Right ventricle myocardium superior (tissue), 1 donor: ENCODE measurements around the gene POLR3H. TPM values are rescaled to one million over a fixed set of nuclear protein-coding genes. Genes with fewer than 3 reads are reported as not detected.
A peak's percentile ranks its signal among the peaks of the same experiment; 100 is the strongest.
"Not testable (repeated sequence)": the region's sequence is repeated elsewhere in the genome, so short reads cannot be mapped to it uniquely, and the experiment has no call there.

Source experiments
- ATAC-seq: fragments of 200-7000 bp; cut with Tn5 transposase; one replicate; pipeline ENCODE4 v1.9.1; 2020; ENCODE audit warnings: mild to moderate bottlenecking; ENCODE audit not compliant: poor library complexity
- DNase-seq: peaks from one replicate; pipeline ENCODE4 v3.0.0-alpha.2; 2020
- intact Hi-C: fragments of 100-400 bp; cut with DNase I; formaldehyde crosslinking; loops from one replicate; pipeline ENCODE4 v1.11.2; 2022
- long read RNA-seq: library from polyadenylated mRNA; unstranded; transcript quantifications from one replicate; pipeline ENCODE4 v2.0.0, GENCODE V29; 2021
- total RNA-seq: library from RNA; stranded (reverse); fragmentation: NEBNext Ultra II Directional; extraction: Animal tissue kit (Norgen Biotek cat#: 25700); gene quantifications from one replicate; pipeline ENCODE4 v1.2.1, GENCODE V29; 2021
- donor health status: DM: no; HTN: yes; CAD: no; lungs with severe emphysema.

POLR3H gene
- total RNA-seq = 18.3 TPM
- long read RNA-seq, full-length matches to known transcripts = 39 of 46 reads
- long read RNA-seq, partial matches to known transcripts = 0 of 46 reads
- long read RNA-seq, other reads (novel, unspliced or antisense) = 7 of 46 reads

GRCh38 chr22:41543854-41544670 is at the start of gene POLR3H:
POLR3H (minus strand) TSS chr22:41544470; CDS start chr22:41544101, 369 bp downstream.
- peak; percentile 100 for DNase-seq
- ATAC-seq = peak; percentile 99
- intact Hi-C loops = no loop called here

DNA sequence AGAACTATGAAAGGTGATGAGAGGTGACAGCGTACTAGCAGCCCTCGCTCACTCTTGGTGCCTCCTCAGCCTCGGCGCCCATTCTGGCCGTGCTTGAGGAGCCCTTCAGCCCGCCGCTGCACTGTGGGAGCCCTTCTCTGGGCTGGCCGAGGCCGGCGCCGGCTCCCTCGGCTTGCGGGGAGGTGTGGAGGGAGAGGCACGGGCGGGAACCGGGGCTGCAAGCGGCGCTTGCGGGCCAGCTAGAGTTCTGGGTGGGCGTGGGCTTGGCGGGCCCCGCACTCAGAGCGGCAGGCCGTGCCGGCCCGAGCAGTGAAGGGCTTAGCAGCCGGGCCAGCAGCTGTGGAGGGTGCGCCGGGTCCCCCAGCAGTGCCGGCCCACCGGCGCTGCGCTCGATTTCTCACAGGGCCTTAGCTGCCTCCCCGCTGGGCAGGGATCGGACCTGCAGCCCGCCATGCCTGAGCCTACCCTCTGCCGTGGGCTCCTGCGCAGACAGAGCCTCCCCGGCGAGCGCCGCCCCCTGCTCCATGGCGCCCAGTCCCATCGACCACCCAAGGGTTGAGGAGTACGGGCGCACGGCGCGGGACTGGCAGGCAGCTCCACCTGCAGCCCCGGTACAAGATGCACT is 49.2 kb upstream of the POLR3H start:
- intact Hi-C loops, ATAC-seq: not testable (repeated sequence)
- DNase-seq = peak; percentile 41

GRCh38 chr22:41589391-41590241 is 45.3 kb upstream of the POLR3H start, which contains the start of gene PMM1:
PMM1 (minus strand) TSS chr22:41589840; CDS start chr22:41589805, 35 bp downstream.
- intact Hi-C loops = no loop called here

GRCh38 chr22:41587347-41587723 is 43.1 kb upstream of the POLR3H start:
- no peak for ATAC-seq
- DNase-seq = no peak
- intact Hi-C loops = no loop called here

More at GRCh38 chr22:41589391-41590241, 45.3 kb upstream of the POLR3H start, which contains the start of gene PMM1:
- peak; percentile 100 for DNase-seq
- ATAC-seq = peak; percentile 98

GRCh38 chr22:41585898-41586297 is 41.6 kb upstream of the POLR3H start:
- ATAC-seq = no peak
- intact Hi-C loops = no loop called here
- no peak for DNase-seq

DNA sequence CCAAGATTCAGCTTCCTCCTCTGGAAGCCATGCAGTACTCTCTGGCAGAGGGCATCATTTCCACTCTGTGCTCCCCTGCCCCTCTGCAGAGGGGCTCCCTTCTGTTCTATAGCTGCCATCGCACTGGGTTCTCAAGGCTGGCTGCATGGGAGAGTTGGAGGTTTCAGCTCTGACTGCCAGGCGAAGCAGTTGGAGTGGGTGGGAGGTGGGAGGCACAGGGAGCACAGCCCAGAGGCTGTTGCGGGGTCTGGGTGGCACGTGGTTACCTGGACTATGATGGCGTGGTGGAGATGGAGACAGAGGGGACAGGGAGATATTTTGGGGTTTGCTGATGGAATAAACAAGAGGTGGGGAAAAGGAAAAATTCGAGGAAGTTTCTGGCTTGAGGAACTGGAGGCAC is 40.6 kb upstream of the POLR3H start:
- DNase-seq = no peak
- intact Hi-C loops = no loop called here

GRCh38 chr22:41582694-41583093 is 38.4 kb upstream of the POLR3H start:
- no peak for DNase-seq
- intact Hi-C loops = no loop called here
- ATAC-seq = peak; percentile 22

More for the DNA sequence above, 40.6 kb upstream of the POLR3H start:
- no peak for ATAC-seq

DNA sequence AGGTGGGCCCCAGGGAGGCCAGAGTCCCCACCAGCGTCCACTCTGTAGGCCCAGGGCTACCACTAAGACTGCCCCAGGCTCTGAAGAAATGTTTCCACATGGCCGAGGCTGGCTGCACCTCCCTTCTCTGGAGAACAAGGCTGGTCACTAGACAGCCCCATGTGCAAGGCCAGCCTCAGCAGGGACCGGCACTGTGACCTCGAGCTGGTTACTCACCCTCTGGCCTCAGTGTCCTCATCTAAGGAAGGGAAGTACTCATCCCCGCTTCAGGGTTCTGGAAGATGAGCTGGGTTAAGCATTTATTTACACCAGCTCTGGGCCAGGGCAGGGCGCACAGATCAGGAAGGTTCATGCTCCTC is 35.7 kb upstream of the POLR3H start:
- ATAC-seq (no peak), DNase-seq (no peak)
- intact Hi-C loops = no loop called here

DNA sequence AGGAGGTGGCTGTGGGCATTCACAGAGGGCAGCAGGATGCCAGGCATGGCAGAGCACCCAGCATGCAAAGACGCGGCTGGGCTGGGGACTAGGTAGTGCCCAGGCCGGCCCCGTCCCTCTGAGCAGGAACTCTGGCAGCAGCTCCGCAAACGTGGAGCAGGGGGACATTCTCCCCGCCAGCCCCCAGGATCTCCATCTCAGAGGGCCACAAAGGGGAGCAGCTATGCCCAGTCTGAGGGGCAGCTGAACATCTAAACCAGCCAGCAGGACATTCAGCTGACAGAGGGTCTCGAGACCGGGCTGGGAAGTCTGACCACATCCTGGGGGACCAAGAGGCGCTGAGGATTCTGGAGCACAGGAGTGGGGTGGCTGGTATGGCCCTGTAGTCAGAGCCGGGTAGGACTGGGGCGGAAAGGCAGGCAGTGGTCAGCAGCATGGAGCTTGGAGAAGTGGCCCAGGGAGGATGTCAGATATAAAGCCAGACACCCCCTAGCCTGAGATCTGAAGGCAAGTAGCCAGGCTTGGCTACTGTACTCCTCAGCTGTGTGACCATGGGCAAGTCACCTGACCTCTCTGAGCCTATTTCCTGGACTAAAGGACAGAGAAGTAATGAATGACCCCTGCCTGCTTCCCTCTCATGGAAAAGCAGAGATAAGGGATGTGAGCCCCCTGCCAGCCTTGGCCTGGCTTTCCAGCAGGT is 35.2 kb upstream of the POLR3H start:
- no peak for DNase-seq
- no peak for ATAC-seq
- intact Hi-C loops = no loop called here

DNA sequence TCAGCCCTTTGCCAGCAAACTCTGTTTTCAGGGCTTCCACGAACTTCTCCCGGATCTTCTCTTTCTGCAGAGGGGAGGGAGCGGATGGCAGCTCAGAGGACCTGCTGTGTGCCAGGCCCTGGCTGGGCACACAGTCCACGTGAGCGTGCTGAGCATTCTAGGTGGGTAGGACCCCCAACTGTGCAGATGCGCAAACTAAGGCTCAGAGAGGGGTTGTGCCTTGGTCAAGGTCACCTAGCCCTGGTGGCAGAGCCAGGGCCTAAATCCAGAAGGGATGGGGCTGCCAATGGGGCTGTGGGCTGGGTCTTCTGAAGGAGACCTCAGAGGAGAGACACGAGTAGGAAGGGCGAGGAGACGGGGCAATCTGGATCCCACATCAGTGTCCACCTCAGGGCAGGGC is 34.5 kb upstream of the POLR3H start:
- intact Hi-C loops = no loop called here
- ATAC-seq = no peak
- DNase-seq = no peak

DNA sequence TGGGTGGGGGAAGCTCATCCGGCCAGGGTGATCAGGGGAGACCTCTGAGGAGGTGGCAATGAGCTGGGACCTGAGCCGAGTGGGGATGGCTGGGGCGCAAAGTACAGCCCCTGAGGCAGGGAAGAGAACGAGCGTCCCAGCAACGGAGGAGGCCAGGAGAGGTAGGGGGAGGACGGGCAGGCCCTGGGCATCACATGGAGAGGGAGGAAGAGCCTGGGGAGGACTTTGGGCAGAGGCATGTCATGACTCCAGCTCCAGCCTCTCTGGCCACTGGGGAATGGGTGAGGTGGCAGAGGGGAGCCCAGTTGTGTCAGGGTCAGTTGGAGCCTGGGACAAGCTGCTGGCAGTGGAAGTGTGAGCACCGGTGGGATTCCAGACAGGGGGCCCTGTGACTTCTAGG is 33.8 kb upstream of the POLR3H start:
- ATAC-seq = peak; percentile 2
- intact Hi-C loops = no loop called here
- no peak for DNase-seq

- intact Hi-C loops = no loop called here
- peak; percentile 74 for DNase-seq
- peak; percentile 54 for ATAC-seq
These were observed 32.6 kb upstream of the POLR3H start for GRCh38 chr22:41576877-41577276.

DNA sequence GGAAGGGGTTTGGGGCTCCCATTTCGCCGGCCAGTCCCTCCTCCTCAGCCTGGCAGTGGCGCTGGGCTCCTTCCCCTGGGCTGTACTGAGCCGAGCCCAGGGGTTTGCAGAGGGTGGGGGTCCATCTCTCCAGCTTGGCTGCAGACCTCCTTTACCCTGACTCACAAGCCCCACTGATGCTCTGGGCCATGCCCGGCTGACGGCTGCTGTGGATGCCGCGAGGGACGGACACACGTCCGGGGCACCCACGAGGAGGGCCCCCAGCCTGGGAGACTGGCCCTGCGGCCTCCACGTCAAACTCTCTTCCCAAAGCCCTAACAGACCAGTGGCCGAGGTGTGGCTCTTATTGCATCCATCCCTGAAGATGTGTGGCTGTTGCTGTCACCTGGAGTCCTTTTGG is 31.3 kb upstream of the POLR3H start:
- ATAC-seq = no peak
- intact Hi-C loops = no loop called here
- no peak for DNase-seq

GRCh38 chr22:41574847-41575381 is 30.6 kb upstream of the POLR3H start:
- DNase-seq (peak; percentile 93), ATAC-seq (peak; percentile 57)
- intact Hi-C loops = no loop called here

GRCh38 chr22:41573677-41574076 is 29.4 kb upstream of the POLR3H start:
- intact Hi-C loops = no loop called here
- ATAC-seq (no peak), DNase-seq (no peak)

DNA sequence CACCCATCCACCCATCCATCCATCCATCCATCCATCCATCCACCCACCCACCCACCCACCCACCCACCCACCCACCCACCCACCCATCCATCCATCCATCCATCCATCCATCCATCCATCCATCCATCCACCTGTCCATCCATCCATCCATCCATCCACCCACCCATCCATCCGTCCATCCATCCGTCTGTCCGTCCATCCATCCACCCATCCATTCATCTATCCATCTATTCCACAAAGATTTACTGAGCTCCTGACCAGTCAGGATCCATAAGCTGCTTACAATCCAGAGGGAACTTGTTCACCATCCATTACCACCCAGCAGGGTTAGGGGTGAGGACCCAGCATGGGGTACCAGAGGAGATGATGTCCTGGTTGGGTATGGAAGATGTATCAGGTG is 28.0 kb upstream of the POLR3H start:
- intact Hi-C loops, DNase-seq, ATAC-seq: not testable (repeated sequence)

DNA sequence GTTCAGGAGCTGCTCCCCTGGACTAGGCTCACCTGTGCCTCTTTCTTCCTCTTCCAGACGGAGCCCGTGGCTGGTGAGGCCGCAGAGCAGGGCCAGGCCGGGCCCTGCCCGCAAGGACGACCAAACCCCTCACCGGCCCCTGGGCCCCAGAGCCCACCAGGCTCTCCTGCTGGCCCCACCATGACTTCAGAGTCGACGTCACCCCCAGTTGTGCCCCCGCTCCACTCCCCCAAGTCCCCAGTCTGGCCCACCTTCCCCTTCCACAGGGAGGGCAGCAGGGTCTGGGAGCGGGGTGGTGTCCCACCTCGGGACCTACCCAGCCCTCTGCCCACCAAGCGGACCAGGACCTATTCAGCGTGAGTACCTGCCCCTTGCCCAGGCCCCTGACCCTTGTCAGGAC is 27.5 kb upstream of the POLR3H start:
- intact Hi-C loops = no loop called here
- ATAC-seq = no peak
- DNase-seq = no peak

DNA sequence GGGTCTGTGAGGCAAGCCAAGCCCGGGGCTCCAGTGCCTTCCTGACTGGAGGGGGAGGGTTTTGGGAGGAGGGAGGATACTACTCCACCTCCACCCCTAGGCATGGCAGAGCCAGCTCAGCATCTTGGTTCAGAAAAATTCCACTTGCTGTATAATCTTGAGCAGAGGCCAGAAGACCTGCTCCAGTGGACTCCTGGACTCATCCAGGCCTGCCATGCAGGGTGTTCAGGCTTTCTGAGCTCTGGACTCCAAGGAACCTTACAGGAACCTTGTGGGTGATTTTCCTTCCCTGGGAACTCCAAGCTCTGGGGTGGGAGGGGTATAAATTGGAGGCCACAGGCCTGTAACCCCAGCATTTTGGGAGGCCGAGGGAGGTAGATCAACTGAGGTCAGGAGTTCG is 26.0 kb upstream of the POLR3H start:
- DNase-seq = no peak
- intact Hi-C loops = no loop called here
- no peak for ATAC-seq
